Lower lobe of right lung (tissue), 2 donors: ENCODE measurements around the gene CNN2. TPM values are rescaled to one million over a fixed set of nuclear protein-coding genes. Genes with fewer than 3 reads are reported as not detected.
A peak's percentile ranks its signal among the peaks of the same experiment; 100 is the strongest.
"Not testable (repeated sequence)": the region's sequence is repeated elsewhere in the genome, so short reads cannot be mapped to it uniquely, and the experiment has no call there.

Experiments
- ATAC-seq, 2 donors: fragments of 200-7000 bp; cut with Tn5 transposase; one replicate each; pipeline ENCODE4 v1.9.1; 2020 to 2022; ENCODE audit warnings: mild to moderate bottlenecking in 2 of 2, moderate library complexity in 2 of 2
- DNase-seq: peaks from one replicate; pipeline ENCODE4 v3.0.0-alpha.2; 2020
- H3K27ac ChIP-seq: fragments of 200-600 bp; one replicate; pipeline ENCODE4 v1.8.0; 2022
- H3K27me3 ChIP-seq: fragments of 200-600 bp; one replicate; pipeline ENCODE4 v1.8.0; 2022; ENCODE audit warnings: low read depth
- H3K36me3 ChIP-seq: fragments of 200-600 bp; one replicate; pipeline ENCODE4 v1.8.0; 2022; ENCODE audit warnings: mild to moderate bottlenecking
- H3K4me1 ChIP-seq: fragments of 200-600 bp; one replicate; pipeline ENCODE4 v1.8.0; 2022
- H3K4me3 ChIP-seq: fragments of 200-600 bp; one replicate; pipeline ENCODE4 v1.8.0; 2022; ENCODE audit warnings: mild to moderate bottlenecking
- H3K9me3 ChIP-seq: fragments of 200-600 bp; one replicate; pipeline ENCODE4 v1.8.0; 2022
- intact Hi-C: fragments of 100-400 bp; cut with DNase I; formaldehyde crosslinking; loops from one replicate; pipeline ENCODE4 v1.11.0; 2022
- total RNA-seq: library from RNA; stranded (reverse); fragmentation: NEBNext Ultra II Directional; extraction: Animal tissue kit (Norgen Biotek cat#: 25700); gene quantifications from one replicate; pipeline ENCODE4 v1.2.1, GENCODE V29; 2021
- TF ChIP-seq, protein P1 (sequence below): fragments of 200-600 bp; IDR thresholded peaks from one replicate; pipeline ENCODE4 v1.8.0; 2022; ENCODE audit warnings: antibody characterized with exemption, mild to moderate bottlenecking
- donor health status: DM: no; HTN: yes; CAD: no; lungs with severe emphysema.

CNN2 gene
- total RNA-seq, 1 donor from 2014 or later, result 158 TPM

DNA sequence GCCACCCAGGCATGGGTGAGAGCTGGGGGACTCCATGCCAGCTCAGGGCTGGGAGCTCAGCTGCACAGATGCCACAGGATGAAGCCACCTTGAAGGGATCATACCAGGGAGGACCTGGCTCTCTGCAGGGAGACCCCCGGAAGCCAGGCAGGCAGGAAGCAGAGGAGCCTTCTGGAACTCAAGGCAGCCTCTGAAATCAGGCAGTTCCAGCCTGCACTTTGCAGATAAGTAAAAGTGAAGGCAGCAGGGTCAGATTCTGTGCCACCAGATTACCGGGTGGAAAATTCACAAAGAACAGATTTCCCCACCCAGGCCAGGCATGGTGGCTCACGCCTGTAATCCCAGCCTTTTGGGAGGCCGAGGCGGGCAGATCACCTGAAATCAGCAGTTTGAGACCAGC lies 8.0 kb upstream of the CNN2 start:
- Histone ChIP-seq H3K27me3 (no peaks in the 10 kb centered on the region), H3K4me3 (no peak overlapping the region), H3K36me3 (peaks cover 12% of the 10 kb centered on the region), H3K9me3 (no peaks in the 10 kb centered on the region), H3K4me1 (peaks cover 69% of the 10 kb centered on the region), H3K27ac (no peak overlapping the region)
- TF ChIP-seq, protein P1, sequence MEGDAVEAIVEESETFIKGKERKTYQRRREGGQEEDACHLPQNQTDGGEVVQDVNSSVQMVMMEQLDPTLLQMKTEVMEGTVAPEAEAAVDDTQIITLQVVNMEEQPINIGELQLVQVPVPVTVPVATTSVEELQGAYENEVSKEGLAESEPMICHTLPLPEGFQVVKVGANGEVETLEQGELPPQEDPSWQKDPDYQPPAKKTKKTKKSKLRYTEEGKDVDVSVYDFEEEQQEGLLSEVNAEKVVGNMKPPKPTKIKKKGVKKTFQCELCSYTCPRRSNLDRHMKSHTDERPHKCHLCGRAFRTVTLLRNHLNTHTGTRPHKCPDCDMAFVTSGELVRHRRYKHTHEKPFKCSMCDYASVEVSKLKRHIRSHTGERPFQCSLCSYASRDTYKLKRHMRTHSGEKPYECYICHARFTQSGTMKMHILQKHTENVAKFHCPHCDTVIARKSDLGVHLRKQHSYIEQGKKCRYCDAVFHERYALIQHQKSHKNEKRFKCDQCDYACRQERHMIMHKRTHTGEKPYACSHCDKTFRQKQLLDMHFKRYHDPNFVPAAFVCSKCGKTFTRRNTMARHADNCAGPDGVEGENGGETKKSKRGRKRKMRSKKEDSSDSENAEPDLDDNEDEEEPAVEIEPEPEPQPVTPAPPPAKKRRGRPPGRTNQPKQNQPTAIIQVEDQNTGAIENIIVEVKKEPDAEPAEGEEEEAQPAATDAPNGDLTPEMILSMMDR, result no peak
- intact Hi-C loops, result no loop called here
- ATAC-seq (no peak), DNase-seq (no peak)

DNA sequence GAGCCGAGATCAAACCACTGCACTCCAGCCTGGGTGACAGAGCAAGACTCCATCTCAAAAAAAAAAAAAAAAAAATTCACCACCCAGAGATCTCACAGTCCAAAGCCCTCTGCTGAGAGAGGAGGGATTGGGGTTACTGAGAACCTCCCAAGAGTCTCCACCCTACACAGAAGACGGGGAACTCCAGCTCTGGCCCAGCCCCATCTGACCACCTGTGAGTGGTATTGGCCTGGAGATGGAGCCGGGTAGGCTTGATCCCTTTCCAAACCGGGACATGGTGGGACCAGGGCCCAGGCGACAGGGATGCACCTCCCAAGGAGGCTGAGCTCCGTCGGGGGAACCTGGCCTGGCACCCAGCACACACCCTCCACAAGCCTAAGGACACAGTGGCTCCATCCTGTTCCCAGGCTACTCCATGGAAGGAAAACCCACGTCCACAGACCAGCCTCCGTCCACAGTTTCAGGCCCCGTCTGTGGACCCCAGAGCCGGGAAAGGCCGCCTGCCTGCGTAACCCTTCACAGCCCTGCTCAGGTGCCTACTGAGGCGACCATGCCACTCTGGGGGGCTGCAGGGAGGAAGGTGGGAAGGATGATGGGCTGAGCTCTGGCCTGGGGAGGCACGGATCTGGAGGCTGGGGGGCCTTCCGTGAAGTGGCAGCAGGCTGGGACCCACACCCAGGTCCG lies 7.3 kb upstream of the CNN2 start:
- no peaks in the 10 kb centered on the region for H3K9me3 ChIP-seq
- no peak for DNase-seq
- no peaks in the 10 kb centered on the region for H3K27me3 ChIP-seq
- H3K4me3 ChIP-seq, result peak overlapping the region; percentile 84
- no peak for ATAC-seq
- intact Hi-C loops, result no loop called here
- H3K4me1 ChIP-seq, result peaks cover 73% of the 10 kb centered on the region
- TF ChIP-seq, protein P1, result no peak
- H3K36me3 ChIP-seq, result peaks cover 5% of the 10 kb centered on the region
- H3K27ac ChIP-seq, result no peak overlapping the region

DNA sequence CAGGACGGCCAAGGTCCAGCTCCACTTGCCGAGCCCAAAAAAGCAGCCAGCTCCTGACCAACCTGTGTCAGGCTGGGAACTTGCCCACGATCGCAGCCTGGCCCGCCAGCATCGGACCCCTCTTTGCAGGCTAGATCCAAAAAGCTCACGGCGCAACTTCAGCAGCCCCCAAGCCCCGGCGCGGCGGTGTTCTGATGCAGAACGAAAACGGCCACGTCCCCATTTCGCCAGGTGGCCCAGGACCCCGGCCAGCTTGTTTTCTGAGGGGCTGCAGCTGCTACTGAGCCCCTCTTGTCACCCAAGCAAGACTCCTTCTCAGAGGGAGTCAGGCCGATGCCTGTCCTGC lies 6.8 kb upstream of the CNN2 start:
- Histone ChIP-seq H3K4me3 (peak overlapping the region; percentile 84), H3K27me3 (no peaks in the 10 kb centered on the region), H3K4me1 (peaks cover 73% of the 10 kb centered on the region), H3K27ac (no peak overlapping the region), H3K9me3 (no peaks in the 10 kb centered on the region), H3K36me3 (peaks cover 3% of the 10 kb centered on the region)
- intact Hi-C loops, result no loop called here
- DNase-seq (no peak), ATAC-seq (no peak)
- TF ChIP-seq, protein P1, result no peak

DNA sequence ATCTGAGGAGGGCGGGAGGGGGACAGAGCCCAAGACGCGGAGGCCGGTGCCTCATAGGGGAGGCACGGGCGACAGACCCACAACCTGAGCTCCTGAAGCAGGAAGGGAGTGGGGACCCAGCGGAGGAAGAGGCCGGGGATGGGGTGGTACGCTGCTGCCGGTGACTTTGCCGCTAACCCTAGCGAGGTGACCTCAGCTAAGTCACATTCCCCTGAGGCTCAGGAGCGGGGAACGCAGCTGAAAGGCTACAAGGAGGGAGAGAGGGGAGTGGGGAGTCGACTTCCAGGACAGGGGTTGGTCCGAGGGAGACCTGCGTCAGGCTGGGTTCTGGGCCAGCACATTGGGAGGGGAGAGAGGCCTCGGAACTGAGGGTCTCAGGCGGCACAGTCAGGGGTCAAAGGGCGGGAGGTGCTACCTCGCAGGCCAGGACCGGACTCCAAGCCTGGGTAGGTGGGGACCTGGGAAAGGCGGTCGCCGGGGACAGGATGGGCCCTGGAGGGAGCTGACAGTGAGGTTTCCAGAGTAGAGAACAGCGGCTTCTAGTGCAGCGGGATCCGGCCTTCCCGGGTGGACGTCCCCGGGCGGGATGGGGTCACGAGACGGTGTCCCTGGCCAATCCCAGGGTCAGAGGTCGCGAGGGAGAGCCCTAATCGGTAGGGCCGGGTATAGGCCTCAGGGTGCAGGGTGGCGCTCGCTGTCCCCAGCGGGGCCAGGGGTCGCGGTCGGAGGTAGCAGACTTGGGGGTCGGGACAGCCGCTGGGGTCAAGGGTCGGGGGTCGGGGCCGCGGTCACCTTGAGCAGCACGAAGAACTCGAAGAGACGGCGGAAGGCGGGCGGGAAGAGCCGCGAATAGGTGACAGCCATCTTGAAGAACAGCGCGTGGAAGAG lies 6.2 kb upstream of the CNN2 start:
- H3K36me3 ChIP-seq, result peaks cover 3% of the 10 kb centered on the region
- TF ChIP-seq, protein P1, result no peak
- no peaks in the 10 kb centered on the region for H3K27me3 ChIP-seq
- H3K27ac ChIP-seq, result peak overlapping the region; percentile 89
- H3K9me3 ChIP-seq, result no peaks in the 10 kb centered on the region
- DNase-seq (peak; percentile 75), ATAC-seq (no peak)
- intact Hi-C loops, result no loop called here
- H3K4me3 ChIP-seq, result peak overlapping the region; percentile 84
- peaks cover 69% of the 10 kb centered on the region for H3K4me1 ChIP-seq

DNA sequence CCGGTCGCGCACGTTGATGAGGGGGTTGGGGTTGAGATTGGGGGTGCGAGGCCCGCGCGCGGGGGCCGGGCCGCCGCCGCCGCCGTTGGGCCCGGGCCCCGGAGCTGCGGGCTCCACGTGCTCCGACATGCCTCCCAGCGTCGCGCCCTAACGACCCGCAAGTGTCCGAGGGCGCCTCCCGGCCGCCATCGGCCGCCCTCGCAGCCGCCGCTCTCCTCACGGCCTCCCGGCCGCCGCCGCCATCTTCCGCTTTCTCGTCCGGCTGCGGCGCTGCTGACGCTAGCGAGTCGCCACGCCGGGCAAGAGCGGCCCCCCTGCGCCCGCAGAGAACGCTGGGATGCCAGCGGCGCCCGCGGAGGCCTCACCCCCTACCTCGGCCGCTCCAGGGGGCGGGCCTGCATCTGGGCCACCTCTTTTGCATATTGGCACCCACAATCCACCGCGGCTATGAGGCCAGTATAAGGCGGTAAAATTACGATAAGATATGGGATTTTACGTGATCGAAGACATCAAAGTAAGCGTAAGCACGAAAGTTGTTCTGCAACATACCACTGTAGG lies 5.5 kb upstream of the CNN2 start, which contains the start of gene TMEM259:
TSS of gene TMEM259 (minus strand) at position 256 of the 558 bp plus-strand sequence. CDS start at position 129, 127 bp downstream.
- peak; percentile 99 for DNase-seq
- peak within 1 kb of the TSS; percentile 84 for H3K4me3 ChIP-seq
- intact Hi-C loops, result no loop called here

DNA sequence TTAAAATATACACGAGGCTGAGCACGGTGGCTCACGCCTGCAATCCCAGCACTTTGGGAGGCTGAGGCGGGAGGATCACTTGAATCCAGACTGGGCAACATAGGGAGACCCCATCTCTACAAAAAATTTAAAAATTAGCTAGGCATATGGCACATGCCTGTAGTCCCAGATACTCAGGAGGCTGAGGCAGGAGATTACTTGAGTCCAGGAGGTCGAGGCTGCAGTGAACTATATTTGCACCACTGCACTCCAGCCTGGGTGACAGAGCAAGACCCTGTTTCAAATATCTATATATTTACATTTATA lies 2.6 kb upstream of the CNN2 start:
- H3K9me3 ChIP-seq, DNase-seq, intact Hi-C loops, H3K4me3 ChIP-seq, H3K27me3 ChIP-seq, ATAC-seq, H3K27ac ChIP-seq, H3K36me3 ChIP-seq: not testable (repeated sequence)
- peaks cover 55% of the 10 kb centered on the region for H3K4me1 ChIP-seq

More for the DNA sequence above, 5.5 kb upstream of the CNN2 start, which contains the start of gene TMEM259:
- Histone ChIP-seq H3K27ac (peak within 1 kb of the TSS; percentile 89), H3K27me3 (no peaks in the 10 kb centered on the region), H3K9me3 (no peaks in the 10 kb centered on the region), H3K36me3 (peaks cover 3% of the 10 kb centered on the region), H3K4me1 (peaks cover 69% of the 10 kb centered on the region)
- TF ChIP-seq, protein P1, result no peak
- peak; percentile 93 to 96 for ATAC-seq

DNA sequence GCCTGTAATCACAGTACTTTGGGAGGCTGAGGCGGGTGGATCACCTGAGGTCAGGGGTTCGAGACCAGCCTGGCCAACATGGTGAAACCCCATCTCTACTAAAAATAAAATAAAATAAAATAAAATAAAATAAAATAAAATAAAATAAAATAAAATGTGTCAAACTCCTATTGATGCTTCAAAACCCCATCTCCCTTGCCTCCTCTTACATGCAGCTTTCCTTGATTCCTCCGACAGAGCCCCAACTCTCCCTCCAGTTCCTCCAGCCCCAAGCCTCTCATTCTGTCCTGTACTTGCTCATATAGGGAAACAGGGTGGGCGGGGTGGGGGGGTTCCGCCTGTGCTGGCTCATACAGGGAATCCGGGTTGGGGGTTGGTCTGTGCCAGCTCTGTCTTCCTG lies 1.3 kb upstream of the CNN2 start:
- intact Hi-C loops, DNase-seq, ATAC-seq, H3K4me3 ChIP-seq, H3K9me3 ChIP-seq, H3K27me3 ChIP-seq, H3K36me3 ChIP-seq: not testable (repeated sequence)
- Histone ChIP-seq H3K27ac (peak overlapping the region; percentile 98), H3K4me1 (peaks cover 52% of the 10 kb centered on the region)
